SK-N-SH treated with all-trans-retinoic acid at 6 μM for 48 hours (cell line): ENCODE measurements around the gene LILRA5.

Source experiments
- BACH2 ChIP-seq: fragments of 250-450 bp; sonication (Bioruptor Pico); IDR thresholded peaks from 2 replicates; pipeline ENCODE4 v1.9.0; 2021; ENCODE audit warnings: mild to moderate bottlenecking, borderline replicate concordance
- RARB ChIP-seq: fragments of 250-450 bp; sonication (Bioruptor Pico); IDR thresholded peaks from 2 replicates; pipeline ENCODE4 v1.8.0; 2021; ENCODE audit warnings: mild to moderate bottlenecking, moderate library complexity
- ZC3H10 ChIP-seq: fragments of 250-450 bp; sonication (Bioruptor Pico); IDR thresholded peaks from 2 replicates; pipeline ENCODE4 v1.5.1; 2021; ENCODE audit warnings: mild to moderate bottlenecking, moderate library complexity

DNA sequence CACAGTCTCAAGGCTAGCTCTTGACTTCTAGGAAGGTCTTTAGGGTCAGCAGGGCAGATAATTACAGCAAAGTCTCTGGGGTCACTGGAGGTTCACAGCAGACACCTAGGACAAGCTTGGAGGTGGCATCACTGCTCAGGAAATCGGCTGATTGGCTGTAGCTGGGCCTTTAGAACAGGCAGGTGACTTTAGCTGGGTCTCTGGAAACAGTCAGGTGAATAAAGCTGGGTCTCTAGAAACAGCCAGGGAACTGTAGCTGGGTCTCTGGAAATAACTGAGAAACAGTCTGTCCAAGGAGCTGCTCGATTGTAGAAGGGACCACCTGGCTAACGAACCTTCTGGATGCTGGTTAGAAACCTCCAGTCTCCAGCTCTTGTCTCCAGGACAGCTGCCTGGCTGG, 41.8 kb upstream of the LILRA5 start:
- no peak for TF ChIP-seq BACH2 (CRISPR knock-in tag)
- TF ChIP-seq ZC3H10 (CRISPR knock-in tag), result no peak
- no peak for TF ChIP-seq RARB (CRISPR knock-in tag)
